GM21717 (cell line): ENCODE results near the gene CCDC85C.

ENCODE experiments used
- ATAC-seq: cut with Tn5 transposase; IDR thresholded peaks from one replicate; pipeline ENCODE4 v1.9.1; 2021; ENCODE audit warnings: mild to moderate bottlenecking, moderate library complexity; ENCODE audit not compliant: unreplicated experiment

Gene CCDC85C

DNA sequence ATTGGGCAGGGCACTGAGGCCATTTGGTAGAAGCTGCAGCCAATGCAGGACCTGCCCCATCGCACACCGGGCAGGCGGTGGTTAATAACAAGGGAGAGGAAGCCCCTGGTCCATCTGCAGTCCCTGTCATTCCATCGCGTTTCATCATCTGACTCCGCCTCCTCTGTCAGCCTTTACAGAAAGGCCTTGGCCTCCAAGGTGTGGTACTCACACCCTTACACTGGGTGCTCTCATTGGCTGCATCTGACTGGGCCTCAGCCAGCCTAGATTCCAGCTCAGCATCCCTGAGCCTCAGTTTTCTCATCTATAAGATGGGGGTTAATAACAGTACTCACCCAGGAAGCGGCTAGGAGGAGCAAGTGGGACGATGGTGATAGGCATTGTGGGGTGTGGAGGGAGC lies 26.2 kb upstream of the CCDC85C start:
- no peak for ATAC-seq

DNA sequence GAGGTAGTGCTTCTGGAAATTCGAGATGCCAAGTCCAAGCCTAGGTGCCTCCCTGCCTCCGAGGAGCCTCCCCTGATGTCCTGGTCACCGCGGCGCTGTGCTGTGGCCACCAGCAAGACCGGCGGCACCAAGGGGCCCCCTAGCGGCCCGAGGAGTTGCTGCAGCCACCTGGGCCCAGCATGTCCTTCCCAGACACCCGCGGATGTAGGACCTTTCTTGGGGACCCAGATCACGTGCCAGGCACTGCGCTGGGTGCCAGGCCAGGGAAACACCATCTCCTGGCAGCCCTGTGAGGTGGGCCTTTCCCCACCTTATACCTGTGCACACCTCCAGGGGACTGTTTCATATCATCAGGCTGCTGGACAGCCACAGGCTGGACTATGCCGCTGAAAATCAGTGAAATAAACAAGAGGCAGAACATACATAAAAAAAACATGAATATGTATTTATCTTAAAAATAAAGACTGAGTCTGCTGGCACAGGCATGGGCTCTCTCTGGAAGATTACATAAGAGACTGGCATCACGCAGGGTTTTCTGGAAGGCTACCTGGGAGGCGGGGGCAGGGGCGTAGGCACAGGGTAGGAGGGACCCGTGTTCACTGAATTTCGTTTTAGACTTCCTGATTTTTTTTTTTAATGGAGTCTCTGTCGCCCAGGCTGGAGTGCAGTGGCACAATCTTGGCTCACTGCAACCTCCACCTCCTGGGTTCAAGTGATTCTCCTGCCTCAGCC lies 25.0 kb upstream of the CCDC85C start:
- ATAC-seq: no peak

DNA sequence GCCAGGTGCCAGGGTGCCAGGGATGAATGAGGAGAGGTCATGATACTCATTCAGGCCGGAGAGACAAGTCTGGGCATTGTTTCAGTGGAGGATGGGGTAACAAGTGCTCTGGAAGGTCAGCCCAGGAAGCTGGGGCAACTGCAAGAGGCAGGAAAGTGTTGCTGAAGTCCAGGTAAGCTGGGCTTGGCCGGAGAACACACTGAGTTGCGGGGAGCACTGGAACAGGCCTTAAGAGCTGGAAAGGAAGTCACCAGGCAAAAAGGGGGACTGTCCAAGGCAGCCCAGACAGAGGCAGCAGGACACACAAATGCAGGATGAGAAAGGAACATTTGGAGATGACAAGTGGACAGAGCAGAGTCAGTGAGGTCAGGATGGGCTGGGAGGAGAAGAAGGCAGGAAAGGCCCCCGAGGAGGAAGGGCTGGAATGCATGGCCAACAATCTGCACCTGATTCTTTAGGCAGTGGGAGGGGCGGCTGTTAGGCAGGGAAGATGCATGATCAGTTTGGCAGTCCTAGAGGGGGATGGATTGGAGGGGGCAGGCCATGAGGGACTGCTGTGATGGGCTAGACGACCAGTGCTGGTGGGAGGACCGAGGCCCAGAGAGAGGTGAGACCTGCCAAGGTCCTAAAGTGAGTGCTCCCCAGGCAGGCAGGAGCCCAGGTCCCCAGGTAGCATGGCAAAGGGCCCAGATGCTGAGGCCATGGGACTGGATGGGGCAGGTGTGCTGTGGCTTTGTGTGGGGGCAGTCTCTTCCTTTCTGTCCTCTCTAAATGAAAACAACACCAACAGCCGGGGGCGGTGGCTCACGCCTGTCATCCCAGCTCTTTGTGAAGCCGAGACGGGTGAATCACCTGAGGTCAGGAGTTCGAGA lies 23.7 kb upstream of the CCDC85C start:
- ATAC-seq: no peak

DNA sequence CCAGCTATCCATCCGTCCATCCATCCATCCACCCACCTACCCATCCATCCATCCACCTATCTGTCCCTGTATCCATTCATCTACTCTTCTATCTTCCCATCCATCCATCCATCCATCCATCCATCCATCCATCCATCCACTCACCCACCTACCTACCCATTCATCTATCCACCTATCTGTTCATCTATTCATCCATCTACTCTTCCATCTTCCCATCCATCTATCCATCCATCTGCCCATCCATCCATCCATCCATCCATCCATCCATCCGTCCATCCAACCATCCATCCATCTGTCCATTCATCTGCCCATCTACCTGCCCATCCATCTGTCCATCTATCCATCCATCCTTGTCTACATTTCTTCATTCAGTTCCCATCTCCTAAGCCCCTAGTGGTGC lies 23.1 kb upstream of the CCDC85C start:
- no peak for ATAC-seq

DNA sequence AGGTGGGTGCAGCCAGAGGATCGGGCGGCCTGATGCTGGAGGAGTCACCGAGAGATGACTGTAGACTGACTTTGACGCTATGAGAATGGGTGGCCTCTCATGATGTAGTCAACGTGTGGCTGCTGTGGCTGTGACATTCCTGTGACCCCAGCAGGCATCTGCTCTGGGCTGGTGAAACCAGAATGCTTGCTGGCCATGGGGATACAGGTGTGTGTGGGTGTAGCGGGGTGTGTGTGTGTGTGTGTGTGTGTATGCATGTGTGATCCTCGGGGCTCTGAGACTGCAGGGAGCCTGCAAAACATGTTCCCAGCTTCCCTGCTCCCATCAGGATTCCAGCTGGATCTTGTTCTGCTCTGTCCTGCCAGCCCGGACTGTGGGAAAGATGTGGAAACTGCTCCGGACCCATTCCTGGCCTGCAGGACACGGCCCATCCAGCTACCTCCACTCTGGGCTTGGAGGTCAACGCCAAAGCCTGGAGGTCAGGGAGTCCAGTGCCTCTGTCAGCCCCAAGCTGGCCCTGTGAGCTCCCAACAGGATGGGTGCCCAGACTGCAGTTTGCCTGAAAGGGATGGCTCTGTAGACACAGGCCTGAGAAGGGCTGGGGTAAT lies 22.1 kb upstream of the CCDC85C start:
- ATAC-seq: no peak

DNA sequence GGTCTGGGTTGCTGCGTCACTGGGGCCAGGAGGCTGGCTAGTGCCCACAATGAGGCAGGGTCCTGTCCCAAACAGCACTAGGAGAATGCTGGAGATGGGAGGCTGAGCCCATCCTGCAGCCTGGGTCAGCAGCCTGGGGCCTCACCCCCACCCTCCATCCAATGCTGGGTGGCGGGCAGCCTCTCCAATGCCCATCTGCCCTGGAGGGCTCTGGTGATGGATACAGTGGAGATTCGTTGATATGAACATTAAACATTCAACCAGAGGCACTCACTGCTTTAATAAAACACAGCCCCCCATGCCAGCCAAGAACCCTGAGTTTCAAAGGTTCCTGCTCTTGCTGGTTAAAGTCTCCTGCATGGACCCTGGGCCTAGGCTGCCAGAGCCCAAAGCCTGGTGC lies 21.5 kb upstream of the CCDC85C start:
- no peak for ATAC-seq

DNA sequence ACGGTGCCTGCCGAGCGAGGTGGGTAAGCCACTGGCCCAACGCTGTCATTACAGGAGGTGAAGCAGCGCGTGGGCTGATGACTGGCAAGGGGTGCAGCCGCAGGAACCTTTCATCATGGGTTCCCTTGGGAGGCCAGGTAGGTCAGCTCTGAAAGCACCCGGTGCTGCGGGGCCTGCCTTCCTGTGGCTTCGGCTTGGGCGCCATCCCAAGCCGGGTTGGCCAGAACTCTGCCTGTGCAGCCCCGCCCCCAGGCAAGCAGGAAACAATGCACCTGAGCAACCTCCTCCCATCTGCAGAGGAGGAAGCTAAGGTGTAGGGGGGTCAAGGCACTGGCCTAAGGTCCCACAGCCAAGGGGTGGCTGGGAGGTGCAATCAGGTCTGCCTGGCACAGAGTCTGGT lies 21.0 kb upstream of the CCDC85C start:
- ATAC-seq: no peak

DNA sequence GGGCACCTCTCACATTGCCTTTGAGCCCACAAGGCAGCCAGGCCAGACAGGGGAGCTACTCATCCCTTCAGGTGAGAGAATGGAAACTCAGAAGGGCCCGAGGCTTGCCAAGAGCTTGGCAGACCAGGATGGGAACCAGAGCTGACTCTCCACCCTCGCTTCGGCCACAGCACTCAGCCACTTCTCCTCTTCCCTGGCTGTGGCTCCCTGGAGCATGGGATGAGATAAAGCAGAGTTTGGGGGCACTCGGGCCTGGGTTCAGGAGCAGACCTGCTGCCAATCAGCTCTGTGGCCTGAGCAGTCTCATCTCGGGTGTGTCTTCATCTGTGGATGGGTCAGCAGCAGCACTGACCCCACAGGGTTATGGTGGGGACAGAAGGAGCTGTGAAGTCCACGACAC lies 20.0 kb upstream of the CCDC85C start:
- ATAC-seq: no peak

DNA sequence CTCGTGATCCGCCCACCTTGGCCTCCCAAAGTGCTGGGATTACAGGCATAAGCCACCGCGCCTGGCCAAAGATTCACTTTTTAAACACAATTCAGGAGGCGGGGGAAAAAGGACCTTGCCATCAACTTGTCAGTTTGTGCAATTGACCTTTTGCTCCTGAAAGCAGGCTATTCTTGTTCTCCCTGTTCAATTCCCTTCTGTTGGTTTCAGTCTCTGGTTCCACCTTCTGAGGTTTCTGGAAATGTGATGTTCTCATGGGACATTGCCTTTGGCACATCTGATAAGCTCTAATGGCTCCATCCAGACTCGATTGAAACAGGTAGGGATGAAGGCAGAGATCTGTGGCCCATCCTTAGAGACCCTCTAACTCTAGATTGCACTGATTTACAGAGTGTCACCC lies 17.9 kb upstream of the CCDC85C start:
- no peak for ATAC-seq

DNA sequence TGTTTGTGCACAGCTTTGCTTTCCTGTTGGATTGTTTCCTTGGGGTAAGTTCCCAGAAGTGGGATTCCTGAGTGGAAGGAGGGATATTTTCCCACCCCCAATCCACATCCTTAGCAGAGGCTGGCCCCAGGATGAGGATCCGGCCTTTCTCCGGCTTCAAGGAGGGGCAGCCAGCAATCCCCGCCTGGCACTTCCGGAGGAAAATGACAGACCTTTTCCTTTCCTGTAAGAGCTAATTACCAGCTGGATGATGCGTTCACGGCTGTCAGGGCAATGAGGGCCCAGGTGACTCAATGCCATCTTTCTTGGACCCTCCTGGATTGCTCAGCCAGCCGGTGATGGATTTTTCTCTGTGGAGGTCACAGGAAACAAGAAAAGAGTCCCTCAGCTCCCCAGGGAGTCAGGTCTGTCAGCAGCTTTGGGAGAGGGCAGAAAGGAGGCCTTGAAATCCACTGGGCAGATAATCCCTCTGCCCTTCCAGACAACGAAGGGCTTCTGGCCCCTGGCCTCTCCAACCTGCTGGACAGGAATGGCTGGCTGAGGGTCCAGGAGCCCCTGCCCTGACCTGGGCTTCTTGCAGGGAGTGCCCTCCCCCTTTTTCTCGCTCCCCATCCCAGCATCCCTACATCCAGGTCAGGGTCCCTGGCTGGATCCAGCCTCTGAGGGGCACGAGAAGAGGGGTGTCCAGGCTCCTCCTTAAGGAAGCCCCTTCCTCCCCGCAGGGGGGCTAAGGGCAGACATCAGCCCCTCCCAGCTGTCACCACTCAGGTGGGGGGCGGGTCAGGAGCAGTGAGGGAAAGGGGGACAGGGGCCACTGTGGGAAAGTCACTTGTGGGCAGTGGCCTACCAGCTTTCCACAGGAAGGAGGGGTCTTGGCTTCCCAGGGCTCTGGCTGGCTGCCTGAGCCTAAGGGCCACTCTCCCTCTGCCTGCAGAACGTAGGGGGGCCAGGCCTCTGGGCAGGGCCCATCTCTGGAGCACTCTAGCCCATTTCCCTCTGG lies 16.1 kb upstream of the CCDC85C start:
- no peak for ATAC-seq

DNA sequence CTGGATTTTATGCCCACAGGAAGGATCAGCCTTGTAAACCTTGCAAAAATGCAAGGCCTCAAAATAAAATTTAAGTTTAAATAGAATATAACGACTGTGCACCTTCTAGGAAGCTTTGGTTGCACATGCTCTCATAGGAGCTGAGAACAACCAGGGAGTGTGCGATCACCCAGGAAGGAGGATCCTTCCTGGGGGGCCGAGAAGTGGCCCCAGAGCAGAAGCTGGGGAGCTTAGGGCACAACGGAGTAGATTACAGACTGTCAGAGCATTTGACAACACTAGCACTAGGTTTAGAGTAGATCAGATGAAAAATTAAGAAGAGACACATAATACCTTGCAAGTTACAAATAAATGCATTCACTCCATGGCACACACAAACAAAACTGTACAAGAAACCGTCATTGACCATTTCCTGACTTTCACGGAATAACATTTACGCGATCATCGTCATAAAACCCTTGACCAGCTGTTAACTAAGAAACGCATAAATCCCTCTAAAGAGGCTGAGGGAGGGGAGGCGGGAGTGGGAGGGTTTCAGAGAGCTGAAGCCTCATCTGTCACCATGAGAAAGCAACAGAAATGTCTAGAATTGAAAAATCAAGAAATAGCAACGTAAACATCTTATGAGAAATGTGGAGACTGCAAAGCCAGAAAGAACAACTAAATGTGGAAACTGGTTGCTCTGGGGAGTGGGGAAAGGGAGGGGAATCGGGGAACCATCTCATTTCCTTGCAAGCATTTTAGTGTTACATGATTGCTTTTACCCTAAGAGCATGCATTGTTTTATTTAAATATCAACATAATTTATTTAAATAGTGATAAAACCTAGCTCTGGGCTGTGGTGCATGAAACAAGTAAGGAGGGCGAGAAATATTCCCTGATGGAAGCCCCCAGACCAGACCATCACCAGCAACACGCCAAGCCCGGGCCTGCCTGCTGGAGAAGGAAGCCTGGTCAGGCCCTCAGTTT lies 13.1 kb upstream of the CCDC85C start:
- no peak for ATAC-seq

DNA sequence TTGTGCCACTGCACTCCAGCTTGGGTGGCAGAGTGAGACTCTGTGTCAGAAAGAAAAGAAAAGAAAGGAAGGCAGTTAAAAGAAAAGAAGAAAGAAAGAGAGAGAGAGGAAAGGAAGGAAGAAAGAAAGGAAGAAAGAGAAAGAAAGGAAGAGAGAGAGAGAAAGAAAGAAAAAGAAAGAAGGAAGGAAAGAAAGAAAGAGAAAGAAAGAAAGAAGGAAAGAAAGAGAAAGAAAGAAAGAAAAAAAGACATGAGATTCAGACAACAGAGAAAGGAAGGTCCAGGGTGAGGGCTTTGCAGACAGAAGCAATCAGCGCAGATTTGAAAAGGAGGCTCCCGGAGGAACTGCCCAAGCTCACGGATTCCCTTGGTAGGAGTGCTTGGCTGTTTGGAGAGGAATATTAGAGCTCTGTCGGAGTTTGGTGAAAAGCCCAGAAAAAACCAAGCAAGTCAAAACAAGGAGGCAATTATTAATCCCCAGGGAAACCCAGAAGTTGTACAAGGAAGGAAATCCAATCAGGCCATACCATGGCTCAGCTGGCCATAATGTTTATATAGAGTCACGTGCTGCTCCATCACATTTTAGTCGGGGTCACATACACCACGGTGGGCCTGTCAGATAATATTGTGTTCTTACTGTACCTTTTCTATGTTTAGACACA lies 11.6 kb upstream of the CCDC85C start:
- no peak for ATAC-seq

DNA sequence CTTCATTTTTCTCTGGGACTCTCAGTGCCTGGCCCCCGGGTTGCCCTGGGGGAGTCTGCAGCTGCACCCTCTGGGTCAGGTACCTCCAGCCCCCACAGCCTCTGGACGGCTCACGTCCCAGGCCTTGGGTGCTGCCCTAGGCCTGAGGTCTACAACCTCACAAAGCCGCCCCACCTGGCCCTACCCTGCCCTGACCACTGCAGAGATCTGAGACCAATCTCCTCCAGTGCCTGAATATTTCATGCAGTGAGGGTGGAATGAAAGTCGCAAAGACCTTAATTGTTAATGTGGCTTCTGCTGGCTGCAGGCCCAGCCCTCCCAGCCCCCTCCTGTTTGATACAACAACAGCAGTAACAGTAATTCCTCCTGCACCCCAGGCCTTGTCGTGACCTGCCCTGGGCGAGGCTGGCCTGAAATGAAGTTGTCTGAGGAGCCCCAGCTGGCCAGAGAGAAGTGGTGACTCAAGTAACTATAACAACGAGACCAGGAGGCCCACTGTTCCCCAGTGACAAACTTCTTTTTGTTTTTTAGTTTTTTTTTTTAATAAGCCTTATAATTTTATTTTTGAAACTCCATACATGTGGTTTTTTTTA lies 8.8 kb upstream of the CCDC85C start:
- no peak for ATAC-seq

DNA sequence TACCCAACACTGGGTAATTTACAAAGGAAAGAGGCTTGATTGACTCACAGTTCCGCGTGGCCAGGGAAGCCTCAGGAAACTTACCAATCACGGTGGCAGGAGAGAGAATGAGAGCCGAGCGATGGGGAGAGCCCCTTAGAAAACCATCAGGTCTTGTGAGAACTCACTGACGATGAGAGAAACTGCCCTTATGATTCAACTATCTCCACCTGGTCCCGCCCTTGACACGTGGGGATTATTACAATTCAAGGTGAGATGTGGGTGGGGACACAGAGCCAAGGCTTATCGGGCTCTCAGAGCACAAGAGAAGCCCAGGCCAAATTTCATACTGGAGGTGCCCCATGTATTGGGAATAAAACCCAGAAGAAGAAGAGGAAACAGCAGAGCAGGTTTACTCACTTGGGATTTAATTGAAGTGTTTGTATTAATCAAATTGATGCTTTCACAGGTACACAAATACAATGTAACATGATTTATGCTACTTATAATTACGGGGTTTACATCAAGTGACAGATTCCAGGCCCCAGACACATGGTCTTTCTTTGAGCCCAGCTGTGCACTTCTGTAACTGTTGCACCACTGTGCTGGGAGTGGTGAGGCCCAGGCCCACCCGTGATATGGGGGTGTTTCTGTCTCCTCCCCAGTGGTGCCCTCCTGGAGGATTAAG lies 8.2 kb upstream of the CCDC85C start:
- no peak for ATAC-seq

DNA sequence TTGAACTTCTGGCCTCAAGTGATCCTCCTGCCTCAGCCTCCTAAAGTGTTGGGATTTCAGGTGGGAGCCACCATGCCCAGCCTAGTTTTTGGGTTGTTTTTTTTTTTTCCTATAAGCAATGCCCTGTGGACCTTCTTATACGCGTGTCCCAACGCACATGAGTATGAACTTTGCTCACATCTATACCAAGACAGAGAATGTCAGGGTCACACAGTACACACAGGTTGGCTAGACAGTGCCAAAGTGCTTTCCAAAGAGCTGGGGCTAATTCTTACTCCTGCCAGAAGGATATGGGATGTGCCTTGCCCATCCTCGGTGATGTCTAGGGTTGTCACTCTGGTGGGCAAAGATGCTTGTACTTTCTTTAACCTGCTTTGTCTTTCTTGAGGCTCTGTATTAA lies 7.6 kb upstream of the CCDC85C start:
- ATAC-seq: no peak

DNA sequence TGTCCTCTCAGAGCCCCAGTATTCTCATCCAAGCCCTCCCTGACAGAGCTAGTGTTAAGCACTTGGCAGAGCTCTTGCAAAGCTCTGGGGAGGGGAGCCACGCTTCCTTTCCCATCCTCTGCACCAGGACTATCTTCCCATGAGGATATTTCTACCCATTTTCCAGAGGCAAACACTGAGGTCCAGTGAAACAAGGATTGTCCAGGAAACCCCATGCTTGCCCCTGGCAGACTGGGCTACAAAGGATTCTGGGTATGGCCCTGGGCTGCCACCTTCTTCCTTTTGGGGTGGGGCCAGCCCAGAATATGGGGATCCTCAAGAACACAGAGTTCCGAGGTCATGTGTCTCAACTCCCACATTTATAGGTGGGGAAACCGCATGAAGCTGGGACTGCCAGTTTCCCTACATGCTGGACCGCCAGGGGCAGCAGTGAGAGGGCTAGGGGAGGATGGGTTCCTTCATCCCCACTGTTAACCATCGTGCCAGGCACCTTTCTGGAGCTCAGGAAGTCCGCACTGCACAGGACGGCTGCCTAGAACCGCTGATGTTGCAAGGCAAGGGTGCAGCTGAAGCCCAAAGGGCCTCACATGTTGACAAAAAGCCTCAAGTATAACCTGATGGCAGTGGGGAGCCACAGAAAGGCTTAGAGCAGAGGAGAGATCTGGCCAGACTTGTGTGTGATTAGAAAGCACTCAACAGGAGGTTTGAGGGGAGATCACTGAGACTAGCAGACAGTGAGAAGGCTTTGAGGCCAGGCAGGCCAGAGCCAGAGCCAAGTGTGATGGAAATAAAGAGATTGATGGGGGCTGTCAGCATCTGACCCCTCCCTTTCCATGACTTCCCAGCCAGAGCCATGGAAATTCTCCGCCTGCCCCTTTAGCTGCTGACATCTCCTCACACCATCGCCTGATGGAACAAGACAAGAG lies 5.5 kb upstream of the CCDC85C start:
- ATAC-seq: no peak

DNA sequence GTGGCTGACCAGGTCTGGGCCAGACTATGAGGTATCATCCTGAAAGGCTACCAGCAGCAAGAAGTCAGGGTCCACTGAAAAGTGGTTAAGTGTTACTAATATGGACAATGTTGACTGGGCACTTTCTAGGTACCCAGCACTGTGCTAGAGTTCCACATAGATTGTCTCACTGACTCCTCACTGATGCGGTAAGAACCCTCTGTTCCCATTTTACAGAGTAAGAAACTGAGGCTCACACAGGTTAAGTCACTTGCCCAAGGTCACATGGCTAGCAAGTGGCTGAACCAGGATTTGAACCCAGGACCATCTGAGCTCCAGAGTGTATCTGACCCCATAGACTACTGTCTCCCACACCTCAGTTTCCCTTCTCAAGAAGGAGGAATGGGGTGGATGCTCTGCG lies 4.6 kb upstream of the CCDC85C start:
- no peak for ATAC-seq
